NCI-H128 (cell line): ENCODE data around the gene DNASE1L1.
A peak's percentile ranks its signal among the peaks of the same experiment; 100 is the strongest.

Source experiments
- DNase-seq: peaks from one replicate; lab custom pipeline; 2025; ENCODE audit not compliant: unreplicated experiment; lab: John Stamatoyannopoulos, UW

DNASE1L1 gene

DNA sequence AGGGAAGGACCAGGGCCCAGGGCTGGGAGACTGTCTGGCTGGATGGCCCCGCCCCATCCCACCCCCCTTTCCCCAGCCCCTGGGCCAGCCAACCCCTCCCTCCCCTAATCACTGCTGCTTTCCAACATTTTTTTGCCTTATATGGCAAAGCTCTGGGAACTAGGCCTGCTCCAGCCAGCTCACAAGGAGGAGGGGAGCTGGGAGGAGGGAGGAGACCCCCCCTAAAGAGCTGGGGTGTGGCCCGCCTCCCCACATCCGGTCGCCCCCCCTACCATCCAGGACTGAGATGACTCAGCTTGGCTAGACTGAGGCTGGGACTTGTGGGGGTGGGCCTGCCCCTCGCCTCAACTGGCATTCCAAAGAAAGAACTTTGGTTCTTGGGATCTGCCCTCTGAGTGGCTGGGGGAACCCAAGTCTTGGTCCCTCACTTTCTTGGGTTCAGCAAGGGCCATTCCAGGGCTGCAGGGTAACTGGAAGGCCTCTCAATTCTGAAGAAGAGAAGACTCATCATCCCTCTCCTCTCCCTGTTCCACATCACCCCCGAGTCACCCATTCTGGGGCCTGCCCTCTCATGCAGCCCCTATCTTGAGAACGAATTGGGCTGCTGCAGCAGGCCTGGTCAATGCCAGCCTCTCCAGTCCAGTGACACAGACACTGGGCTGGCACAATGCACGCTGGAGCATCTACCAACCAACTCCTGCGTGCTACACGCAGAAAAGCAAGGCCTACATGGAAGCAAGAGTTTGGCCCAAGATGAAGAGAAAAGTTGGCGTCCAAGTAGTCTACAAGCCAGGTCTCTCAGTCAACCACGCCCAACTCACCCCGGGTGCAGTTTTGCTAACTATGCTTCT is 39.4 kb downstream of the DNASE1L1 start:
- DNase-seq = peak; percentile 22

DNA sequence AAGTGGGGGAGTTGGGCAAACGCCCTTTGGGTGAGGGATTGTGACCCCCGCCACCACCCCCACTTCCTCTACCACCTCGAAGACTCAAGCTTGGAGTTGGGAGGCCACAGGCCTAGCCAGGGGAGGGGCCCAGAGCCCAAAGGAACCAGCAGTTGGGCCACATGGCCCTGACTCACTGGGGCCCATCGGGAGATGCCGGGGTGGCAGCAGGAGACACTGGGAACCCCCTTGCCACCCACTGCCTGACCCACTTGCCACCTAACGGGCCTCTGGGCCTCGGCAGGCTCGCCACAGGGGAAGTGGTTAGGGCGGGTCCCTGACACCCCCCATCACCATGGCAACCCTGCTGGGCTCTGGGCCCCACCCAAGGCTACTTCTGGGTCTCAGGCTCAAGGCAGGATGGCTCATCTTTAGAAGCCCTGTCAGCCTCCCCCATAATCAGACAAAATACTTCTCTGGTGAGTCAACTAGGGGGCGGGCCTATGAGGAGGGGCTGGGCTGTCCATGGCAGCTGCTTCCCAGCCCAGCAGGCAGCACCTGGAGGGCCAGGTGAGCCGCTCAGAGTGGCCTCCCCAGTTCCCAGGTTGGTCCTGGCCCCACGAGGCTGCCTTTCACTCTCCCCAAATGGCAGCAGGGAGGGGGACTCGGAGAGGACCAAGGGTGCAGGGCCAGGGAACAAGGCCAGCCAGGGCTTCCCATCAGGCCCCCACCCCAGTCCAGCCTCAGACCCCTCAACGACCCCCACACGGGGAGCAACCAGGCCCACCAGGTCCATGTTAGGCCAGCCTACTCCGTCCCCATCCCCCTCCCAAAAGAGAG is 40.2 kb downstream of the DNASE1L1 start:
- peak; percentile 16 for DNase-seq

DNA sequence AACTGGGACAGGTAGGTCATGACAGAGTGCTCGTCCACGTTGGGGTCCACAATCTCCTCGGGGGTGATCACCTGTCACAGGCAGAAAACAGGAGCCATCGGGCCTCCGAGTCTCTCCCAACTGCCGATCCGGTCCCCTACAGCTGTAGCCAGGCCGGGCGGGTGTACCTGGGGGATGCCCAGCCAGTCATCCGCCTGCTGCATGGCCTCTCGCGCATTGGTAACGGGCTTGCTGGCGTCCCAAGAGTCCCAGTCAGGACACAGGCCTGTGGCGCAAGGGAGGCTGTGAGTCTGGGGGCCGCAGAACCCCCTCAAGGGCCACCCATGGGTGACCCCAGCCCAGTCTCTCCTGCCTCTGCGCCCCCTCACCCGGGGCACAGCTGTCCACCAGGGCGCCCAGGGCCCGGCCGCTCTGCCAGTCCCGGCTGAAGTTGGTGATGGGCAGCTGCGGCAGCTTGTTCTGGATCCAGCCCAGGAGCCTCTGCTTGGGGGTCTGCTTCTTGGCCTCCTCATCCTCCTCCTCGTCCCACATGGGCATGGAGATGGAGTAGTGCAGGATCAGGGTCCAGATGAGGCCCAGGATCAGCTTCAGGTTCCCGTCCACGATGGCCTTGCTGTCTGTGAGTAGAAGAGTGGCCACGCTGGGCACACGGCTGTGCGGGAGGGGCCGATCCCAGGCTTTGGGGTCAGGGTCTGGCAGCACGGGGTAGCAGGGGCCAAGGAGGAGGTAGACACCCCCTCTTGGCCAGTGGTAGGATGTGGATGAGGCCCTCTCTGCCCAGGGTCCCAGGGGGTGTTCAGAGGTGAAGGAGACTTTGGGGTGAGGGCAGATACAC is 41.4 kb downstream of the DNASE1L1 start:
- no peak for DNase-seq

DNA sequence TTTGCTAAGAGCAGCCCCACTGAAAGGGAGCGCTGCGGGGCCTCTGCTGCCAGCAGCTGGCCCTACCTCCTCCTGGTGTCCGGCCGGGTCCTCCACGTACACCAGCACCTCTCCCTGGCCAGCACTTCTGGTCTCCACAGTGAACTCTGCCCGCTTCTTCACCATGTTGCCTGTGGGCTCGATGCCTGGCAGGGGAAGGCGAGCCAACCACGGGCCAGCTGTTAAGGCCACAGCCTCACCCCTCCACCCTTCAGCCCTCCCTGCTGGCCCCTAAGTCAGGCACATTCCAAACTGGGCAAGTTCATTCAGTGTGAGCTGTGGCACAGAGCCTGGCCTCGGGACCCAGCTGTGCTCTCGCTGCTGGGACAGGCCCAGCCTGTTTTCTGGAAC is 42.4 kb downstream of the DNASE1L1 start:
- DNase-seq = no peak

DNA sequence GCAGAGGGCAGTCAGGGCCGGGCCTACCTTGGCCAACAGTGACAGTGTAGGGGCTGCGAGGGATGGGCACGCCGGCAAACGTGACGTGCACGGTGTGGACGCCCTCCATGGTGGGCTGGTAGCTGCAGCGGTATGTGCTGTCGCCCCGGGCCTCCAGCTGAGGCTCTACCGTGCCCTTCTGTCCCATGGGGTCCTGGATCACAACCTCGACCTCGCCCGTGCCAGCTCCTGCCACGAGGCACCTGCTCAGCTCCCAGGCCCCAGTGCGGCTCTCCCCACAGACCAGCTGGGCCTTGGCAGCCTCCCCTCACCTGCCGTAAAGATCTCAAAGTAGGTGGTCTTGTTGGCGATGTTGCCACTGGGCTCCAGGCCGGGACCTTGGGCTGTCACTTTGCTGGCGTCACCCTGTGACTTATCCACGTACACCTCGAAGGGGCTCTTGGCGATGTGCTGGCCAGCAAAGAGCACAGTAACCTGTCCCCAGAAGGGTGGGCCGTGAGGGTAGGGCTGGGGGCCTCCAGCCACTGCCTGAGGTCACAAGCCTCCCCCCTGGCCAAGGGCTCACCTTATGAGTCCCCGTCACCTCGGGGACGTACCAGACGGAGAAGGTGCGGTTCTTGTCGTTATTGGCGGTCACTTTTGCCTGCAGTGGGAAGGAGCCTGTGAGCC is 42.9 kb downstream of the DNASE1L1 start:
- no peak for DNase-seq

DNA sequence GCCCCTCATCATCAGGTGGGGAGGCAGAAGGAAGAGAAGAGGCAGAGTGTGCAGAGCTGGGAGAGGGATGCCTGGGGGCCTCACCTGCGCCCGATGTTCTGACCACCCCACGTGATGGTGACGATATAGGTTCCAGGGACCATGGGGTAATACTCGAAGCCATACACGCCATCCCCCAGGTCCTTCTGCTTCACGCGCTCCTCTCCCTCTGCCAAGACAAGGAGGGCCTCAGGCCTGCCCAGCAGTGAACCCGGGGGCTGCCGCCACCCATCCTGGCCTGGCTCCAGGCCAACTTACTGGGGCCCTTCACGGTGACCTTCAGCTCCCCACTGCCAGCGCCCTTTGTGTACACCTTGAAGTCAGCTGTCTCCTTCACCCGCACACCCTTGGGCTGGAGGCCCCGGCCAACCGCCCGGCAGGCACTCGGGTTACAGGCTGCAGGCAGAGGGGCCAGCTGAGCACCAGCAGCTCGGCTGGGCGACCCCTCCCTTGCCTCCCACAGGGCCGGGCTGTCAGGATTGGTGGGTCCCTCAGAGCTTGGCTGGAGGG is 43.9 kb downstream of the DNASE1L1 start:
- no peak for DNase-seq

DNA sequence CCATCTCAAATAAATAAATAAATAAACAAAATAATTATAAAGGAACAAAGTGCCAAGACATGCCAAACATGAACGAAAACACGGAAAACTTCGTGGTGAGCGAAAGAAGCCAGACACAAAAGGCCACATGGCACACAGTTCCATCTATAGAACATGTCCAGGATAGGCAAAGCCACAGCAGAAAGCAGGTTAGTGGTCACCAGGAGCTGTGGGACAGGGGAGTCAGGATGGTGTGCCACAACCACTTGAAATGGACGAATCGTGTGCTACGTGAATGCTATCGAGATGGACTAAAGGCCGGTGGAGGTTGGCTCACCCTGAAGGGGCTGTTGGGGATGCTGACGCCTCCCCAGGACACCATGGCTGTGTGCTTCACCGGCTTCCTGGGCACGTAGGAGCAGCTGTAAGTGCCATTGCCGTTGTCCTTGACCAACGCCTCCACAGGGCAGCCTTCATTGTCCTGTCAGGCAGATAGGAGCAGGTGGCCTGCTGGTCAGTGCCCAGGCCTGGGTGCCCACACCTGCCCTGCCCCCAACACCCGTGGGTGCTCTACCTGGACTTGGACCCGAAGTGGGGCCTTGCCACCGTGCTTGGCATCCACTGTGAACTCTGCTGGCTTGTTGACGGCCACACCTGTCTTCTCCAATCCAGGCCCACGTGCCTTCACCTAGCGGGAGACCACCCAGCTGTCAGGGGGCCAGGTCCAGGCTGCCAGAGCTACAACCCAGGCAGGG is 45.2 kb downstream of the DNASE1L1 start:
- no peak for DNase-seq

DNA sequence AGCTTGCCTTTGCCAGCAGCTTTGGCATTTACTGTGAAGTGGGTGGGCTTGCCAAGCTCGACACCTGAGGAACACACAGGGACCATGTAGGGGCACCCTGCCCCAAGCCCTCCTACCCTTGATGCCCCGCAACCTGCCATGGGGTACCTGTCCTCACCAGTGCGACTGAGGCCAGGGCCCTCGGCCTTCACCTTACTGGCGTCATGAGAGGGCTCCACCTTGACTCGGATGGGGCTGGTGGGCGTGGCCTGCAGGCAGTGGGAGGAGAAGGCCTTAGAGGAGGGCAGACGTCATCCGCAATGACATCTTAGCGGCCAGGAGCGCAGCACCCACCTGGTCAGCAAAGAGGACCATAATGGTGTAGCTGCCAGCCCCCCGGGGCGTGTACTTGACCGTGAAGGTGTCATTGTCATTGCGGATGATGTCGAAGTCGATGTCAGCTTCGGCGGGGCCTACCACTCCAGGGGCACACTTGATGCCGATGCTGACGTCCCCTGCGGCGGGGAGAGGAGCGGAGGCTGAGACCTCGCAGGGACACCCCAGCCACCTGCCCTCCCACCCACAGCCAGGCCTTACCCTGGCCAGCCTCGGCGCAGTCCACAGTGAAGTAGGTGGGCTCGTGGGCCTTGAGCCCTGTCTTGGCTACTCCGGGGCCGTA is 46.8 kb downstream of the DNASE1L1 start:
- no peak for DNase-seq

DNA sequence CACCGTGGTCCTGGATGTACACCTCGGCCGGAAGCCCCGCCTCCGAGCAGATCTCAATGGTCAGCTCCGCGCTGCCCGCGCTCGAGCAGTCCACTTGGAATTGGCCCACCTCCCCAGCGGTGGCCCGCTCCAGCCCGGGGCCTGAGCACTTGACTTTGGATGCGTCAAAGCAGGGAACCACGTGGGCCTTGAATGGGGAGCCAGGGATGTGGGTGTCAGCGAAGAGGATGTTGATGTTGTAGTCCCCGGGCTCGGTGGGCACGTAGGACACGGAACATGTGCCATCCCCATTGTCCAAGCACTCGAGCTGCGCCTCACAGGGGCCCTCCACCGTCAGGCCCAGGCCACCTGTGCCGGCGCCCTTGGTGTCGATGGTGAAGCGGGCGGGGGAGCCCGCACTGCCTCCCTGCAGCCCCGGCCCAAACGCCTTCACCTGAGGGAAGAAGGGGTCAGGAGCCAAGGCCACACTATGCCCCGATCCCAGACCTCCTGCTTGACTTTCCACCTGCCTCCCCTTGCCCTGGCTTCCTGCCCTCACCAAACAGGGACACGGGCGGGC is 48.8 kb downstream of the DNASE1L1 start:
- DNase-seq = no peak

DNA sequence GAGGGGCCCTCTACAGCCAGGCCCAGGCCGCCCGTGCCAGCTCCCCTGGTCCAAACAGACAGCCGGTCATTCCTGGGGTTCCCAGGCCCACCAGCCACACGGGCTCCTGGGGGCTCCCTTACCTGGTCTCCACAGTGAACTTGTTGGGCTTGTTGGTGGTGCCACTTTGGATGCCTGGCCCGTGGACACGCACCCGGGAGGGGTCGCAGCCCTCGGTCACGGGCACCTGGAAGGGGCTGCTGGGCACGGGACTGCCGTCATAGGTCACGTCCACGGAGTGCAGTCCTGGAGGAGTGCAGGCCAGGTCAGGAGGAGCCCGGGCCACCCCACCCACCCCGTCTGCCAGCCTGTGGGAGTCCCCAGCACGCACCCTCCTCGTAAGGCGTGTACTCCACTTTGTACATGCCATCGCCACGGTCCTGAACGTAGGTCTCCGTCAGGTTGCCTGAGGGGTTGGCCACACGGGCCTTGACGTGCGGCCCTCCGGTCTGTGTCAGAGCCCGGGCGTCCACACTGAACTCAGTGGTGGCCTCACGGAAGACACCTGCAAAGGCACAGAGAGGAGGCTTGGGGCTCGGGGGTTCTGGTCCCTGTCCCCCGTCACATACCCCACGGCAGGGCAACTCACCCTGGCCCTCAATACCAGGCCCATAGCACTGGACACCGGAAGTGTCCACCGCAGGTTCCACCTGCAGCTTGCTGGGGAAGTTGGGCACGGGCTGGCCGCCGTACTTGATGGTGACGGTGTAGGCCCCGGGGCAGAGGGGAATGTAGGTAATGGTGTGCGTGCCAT is 49.5 kb downstream of the DNASE1L1 start:
- DNase-seq = no peak

DNA sequence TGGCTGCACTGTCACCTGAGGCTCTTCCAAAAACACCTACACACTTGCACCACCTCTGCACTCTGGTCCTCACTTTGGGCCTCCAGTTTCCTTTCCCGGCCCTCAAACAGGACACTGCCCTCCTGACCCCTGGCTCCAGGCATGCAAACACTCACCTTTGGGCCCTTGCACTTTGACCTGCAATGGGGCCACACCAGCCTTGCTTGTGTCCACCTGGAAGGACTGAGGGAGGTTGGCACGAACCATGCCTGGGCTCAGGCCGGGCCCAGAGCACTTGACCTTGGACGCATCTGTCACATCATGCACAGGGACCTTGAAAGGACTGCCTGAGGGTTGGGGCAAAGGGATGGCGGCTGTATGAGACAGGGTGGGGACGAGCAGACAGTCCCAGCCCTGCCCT is 50.2 kb downstream of the DNASE1L1 start:
- no peak for DNase-seq

DNA sequence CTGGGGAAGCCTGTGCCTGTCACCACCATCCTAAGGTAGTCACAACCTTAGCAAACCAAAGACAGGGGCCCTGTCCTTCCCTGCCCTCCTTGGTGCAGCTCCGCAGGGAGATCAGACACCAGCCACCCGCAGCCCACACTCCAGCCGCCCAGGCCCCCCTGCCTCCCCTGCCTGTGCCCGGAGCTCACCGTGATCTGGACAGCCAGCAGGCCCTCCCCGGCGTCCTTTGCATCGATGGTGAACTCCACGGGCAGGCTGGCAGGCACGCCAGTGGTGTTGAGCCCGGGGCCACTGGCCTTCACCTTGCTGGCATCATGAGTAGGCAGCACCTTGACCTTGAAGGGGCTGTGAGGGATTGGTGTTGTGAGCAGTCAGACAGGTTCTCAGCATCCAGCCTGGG is 51.0 kb downstream of the DNASE1L1 start:
- no peak for DNase-seq

DNA sequence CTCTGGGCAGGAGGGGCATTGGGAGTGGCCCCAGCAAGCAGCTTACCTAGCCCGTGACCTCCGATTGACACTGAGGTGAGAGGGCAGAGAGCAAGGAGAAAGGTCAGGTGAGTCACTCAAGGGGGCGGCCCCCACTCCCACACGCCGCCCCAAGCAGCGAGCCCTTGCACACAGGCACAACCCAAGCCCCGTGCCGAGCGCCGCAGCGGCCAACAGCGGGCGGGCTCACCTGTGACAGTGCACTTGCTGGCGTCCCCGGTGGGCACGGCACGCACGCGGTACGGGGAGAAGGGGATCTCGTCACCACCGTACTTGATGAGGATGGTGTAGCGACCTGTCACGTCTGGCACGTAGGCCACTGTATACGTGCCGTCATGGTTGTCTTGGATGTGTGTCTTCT is 51.8 kb downstream of the DNASE1L1 start:
- no peak for DNase-seq

DNA sequence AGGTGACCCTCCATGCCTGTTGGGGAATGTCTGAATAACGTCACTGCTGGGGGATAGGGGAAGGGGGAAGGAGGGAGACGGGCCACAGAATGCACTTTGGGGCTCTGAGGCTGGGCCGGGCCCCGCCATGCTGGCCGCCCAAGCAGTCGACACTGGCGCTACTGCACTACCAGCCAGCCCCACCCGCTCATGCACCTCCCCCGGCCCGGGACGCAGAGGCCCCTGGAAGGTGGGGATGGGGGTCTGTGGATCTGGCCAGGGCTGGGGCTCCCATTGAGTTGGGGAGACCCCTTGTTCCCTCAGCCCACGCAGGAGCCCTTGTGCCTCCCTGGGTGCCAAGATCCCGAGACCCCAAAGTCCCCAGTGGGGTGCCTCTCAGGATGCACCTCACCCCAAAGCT is 52.5 kb downstream of the DNASE1L1 start:
- DNase-seq = no peak

DNA sequence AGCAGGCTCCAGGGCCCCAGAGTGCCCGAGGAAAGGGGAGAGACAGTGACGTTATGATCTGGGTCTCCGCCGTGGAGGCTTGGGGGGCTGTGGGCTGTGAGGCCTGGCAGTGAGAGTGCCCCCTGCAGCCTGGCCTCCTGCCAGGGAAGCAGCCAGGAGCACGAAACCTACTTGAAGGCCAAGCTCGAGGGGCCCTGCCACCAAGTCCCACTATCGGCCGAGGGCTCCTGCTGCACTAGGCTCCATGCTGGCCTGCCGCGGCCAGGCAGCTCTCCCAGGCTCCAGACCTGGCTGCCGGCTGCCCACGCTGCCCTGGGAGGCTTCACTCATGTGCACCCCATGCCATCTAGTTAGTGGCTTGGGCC is 53.3 kb downstream of the DNASE1L1 start:
- no peak for DNase-seq

DNA sequence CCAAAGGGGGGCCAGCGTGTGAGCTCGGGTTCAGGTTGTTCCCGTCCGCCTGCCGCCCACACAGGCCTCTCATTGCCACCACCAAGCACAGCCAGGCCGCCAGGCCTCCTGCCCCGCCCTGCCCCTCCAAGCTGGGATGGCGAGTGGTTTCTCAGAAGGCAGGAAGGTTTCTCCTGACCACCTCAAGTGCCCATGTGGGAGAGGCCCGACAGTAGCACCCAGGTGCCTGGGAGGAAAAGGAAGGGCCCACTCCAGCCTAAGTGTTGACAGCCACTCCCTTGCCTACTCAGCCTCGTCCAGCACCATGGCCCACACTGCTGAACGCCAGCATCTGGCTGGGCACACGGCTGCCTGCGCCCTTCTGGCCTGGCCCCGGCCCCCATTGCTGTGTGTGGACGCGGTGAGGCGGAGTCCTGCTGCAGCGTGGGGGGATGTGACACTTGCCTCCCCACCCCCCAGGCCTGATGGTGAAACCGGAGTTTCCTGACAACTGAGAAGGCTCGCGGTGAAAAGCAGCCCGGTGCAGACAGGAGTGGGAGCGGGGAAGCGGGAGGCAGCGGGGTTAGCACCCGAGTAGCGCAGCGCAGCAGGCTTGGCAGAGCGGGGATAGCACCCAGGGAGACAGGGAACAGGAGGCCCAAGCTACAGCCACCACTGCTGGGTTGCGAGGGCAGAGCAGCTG is 53.8 kb downstream of the DNASE1L1 start:
- no peak for DNase-seq

DNA sequence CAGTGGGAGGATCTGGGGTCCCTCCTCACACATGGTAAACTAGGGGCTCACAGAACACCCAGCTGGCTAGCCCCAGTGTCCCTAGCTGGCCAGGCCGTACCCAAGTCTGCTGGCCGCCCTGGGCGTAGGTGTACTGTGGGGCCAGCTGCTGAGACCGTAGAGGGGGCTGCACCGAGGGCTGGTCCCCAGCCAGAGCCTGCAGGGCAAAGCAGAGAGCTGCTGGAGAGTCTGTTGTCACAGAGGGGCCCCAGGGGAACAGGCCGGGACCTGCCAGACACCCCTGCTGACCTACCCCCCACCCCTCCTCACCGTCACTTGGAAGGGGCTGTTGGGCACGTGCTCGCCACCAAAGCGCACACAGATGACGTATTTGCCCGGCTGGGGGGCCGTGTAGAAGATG is 54.5 kb downstream of the DNASE1L1 start:
- DNase-seq = no peak

DNA sequence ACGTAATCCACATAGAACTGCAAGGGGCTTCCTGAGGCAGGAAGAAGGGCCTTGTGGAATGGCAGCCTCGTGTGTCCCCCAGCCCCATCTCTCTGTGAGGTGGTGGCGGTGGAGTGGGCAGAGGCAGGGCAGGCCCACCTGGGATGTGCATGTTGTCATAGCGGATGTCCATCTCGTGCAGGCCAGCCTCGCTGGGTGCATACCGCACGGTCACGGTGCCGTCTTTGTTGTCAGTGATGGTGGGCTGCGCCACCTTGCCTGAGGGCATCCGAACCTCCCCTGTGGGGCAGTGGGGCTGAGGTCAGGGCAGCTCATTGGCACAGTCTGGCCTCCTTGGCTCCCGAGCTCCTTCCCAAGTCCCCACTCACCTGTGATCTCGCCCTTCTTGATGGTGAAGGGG is 55.0 kb downstream of the DNASE1L1 start:
- DNase-seq = no peak
